LNCAP (cell line): Measurements from ENCODE around the gene RBM33.

Source experiments
- CTCF ChIP-seq: fragments of 450-650 bp; IDR thresholded peaks from 2 replicates; pipeline ENCODE4 v1.5.1; 2017; ENCODE audit warnings: mild to moderate bottlenecking

RBM33 gene

DNA sequence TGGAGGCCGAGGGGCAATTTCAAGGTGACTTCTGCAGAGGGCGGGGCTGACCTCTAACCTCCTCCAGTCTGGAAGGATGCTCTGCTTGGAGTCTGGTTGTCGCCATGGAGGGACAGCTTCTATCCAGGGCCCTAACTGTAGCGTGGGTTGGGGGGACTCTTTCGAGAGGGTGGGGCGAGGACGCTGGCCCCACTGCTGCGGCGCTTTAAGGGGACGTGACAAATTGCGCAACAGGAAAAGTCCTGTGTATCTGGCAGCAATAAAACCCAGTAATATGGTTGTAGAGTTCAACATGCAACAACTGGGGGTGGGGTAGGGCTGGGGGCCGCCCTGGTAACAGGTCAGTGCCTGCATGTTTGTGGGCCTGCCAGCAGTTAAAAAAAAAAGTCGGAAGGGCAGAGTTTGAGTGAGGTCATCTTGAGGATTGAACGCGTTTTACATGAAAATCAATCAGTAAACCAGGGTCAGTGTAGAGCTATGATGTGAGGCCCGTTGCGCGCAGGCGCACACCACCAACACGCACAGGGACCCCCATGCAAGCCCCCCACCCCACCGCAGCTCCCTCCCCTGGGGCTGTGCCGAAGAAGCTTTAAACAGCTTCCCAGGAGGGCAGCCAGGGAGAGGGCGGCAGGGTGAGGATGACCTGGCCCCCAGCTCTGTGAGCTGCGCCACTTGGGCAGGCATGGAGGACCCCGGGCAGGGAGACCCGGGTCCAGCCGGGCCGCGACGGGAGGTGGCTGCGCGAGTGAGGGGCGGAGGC is 163.5 kb downstream of the RBM33 start:
- TF ChIP-seq CTCF = no peak

DNA sequence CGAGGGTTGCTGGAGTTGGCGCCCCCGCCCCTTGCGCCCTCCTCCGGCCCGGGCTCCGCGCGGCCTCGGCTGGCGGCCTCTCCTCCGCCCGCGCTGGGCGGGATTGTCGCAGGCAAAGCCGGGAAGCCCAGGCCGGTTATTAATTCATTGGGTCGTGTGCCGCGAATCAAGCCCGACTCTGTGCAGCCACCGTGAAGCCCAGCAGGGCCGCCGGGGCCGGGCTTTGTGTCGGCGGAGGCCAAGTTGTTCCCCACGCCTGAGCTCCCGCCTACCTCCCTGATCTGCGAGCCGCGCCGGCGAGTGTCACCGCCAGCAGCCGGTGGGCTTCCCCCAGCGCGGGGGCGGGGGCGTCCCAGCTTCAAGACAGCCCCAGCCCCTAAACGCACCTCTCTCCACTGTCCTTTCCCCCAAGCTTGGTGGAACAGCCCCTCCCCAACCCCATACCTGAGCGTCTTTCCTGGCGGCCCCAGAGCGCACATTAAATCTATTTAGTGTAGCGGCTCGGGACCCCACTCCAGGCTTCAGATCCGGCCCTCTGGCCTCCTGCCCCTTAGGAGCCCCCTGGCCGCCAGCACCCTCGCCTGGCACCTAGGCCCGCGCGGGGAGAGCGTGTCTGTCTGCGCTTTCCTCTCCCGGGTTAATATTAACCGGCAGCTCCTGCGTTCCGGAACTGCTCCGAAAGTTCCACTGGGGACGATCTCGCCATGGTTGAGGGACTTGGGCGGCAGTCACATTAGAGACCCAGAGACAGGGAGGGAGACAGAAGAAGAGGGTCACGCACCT is 164.3 kb downstream of the RBM33 start:
- no peak for TF ChIP-seq CTCF

DNA sequence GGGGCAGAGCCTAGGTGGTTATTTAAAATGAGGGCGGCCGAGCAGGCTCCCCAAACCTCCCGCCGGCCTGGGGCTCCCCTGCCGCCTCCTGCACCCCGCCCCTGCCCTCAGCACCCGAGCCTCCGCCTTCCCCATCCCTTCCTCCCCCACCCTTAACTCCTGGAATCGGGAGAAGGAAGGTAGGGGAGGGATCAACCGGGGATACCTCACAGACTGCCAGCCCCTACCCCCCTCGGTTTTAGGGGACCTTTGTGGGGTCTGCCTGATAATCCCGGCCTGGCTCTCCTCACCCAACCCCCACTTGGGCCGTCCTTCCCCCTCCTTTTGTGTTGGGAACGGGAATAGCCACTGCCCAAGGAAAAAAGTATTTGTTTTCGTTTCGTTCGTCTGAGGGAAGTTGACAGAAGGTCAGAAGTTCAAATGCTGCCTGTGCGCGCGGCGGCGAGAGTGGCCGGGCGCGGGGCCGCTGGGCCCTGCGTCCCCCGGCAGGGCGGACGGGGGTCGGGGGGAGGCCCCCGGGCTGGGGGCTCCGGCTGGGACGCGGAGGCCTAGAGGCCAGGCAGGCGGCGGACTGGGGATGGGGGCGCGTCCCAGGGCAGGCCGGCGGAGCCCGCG is 165.0 kb downstream of the RBM33 start:
- no peak for TF ChIP-seq CTCF

DNA sequence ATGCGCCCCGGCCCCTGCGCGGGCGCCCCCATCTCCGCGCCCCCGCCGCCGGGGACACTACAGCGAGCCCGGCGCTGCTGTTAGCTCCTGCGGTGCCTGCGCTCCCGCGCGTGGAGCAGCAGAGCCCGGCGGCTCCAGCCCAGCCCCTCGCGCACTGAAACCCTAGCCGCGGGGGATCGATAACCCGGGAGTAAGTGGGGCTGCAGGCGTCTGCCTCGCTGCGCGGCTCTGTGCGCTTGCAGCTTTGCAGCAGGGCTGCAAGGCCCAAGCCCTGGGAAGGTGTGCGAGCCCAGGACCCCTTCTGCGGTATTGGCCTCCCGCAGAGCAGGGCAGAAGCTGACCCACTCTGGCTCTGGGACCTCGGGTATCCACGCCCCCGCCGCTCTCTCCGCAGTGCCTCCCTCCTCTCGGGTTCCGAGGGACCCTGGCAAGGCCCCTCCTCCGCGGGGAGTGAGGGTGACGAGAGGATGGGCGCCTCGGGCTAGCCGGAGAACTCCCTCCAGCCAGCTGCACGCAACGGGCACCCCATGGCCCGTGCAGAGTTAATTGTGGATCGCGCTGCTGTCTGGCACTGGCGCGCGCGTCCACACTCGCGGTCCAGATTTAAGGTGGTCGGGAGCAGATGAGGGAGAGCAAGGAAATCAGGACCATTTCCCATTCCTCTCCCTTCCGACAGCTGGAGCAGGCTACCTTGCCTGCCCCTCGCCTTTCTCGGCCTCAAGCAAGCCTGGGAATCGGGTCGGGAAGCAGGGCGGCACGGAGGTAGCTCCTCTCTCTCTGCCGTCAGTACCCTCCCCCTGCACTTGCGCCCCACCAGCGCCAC is 165.7 kb downstream of the RBM33 start:
- no peak for TF ChIP-seq CTCF

GRCh38 chr7:155810770-155811559 is 166.5 kb downstream of the RBM33 start:
- TF ChIP-seq CTCF = no peak

- no peak for TF ChIP-seq CTCF
These were observed 167.1 kb downstream of the RBM33 start for GRCh38 chr7:155811560-155811894.
